HG02884 (cell line): ENCODE measurements around the gene EIF1B.

Experiments used
- ATAC-seq: cut with Tn5 transposase; IDR thresholded peaks from one replicate; pipeline ENCODE4 v1.9.1; 2021; ENCODE audit warnings: mild to moderate bottlenecking, moderate library complexity; ENCODE audit not compliant: unreplicated experiment

EIF1B gene

DNA sequence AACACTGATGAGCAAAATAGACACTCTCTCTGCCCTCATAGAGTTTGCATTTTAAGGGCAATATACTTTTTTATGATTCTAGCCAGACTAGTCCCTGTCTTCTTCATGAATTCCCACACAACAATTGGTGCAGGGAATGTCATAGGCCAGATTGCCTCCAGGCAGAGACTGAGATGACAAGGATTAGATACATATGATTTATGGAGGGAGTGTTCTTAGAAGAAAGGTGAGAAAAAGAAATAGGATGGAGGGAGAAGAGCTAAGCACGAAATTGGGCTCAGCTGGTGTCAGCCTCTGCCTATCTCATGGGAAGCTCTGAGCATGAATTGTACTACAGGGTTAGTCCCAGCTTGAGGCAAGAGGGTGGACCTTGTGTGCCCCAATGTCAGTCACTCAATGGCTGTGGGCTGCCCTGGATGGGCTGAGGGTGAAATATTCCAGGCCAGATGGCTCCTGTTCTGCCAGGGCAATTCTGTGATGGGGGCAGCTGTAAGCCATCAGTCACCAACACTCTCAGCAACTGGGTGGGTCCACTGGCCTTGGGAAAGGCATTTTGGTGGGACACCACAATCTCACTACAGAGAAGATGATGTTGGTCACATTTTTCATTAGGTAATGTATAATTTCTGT is 31.1 kb downstream of the EIF1B start:
- no peak for ATAC-seq

DNA sequence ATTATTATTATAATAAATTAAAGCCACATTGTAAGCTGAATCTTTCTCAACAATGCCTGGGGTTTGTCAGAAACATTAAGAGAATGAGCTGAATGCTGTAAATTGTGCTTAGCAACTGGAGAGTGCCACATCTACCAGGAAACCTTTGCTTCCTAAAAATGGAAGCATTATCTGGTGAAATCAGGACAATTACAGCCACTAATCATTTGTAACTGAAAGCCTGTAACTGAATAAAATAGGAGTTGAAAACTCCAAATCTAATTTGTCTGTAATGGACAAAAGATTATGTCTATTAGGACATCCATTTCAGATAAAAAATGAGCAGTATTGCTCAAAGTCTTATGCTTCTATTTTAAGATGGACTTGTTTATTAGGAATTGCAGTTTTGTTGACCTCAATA is 32.2 kb downstream of the EIF1B start:
- ATAC-seq, result no peak

DNA sequence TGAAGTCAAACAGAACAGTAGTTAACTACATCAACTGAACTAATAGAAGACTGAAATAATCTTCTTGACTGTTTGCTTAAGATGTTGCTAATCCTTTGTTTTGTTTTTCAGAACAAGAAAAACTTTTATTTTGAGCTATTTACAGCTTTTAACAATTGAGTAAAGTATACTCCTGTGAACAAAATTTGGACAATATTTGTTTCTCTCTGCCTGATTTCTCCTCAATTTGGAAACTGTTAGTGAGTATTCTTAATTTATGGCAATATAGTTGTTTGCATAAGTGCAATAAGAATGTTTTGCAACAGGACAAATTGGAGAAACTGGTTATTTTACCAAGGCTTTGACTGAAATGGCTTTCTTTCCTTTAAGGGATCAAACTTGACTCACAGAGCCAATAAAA is 41.0 kb downstream of the EIF1B start:
- ATAC-seq, result no peak

DNA sequence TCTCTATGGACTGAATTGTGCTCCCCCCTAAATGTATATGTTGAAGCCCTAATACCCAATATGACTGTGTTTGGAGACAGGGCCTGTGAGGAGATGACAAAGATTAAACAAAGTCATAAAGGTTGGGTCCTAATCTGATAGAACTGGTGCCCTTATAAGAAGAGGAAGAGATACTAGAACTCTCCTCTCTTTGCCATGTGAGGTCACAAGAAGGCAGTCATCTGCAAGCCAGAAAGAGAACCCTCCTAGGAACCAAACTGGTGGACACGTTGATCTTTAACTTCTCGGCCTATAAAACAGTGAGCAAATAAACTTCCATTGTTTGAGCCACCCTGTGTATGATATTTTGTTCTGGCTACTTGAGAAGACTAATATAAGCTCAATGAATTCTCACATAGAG is 45.9 kb downstream of the EIF1B start:
- ATAC-seq, result no peak

DNA sequence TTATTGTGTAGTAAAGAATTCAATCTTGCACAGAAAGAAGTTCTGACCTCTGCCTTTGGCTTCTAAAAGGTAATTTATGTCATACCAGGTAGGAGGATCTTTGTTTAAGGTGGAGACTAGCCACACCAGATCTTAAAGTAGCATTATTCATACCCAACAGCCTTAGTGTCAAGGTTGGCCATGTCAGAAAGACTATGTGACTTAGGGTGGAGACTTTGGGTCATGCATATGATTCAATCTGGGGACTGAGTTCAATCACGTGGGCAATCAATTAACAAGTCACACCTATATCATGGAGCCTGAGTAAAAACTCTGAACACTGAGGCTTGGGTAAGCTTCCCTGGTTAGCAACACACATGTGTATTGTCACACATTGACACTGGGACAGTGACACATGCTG is 48.9 kb downstream of the EIF1B start:
- no peak for ATAC-seq
